DND-41 (cell line): ENCODE results near the gene LGR6.
"Not testable (repeated sequence)": the region's sequence is repeated elsewhere in the genome, so short reads cannot be mapped to it uniquely, and the experiment has no call there.

Experiments
- ATAC-seq: fragments of 200-7000 bp; cut with Tn5 transposase; 3 replicates; pipeline ENCODE4 v1.9.1; 2021; ENCODE audit warnings: low read depth; ENCODE audit not compliant: insufficient read depth
- DNase-seq: peaks from one replicate; pipeline ENCODE4 v3.0.0-alpha.2; 2020
- H2AFZ ChIP-seq: 2 replicates; pipeline ENCODE4 v1.6.0; 2012; ENCODE audit warnings: low read depth, low read length
- H3K27ac ChIP-seq: 2 replicates; pipeline ENCODE4 v1.5.1; 2012; ENCODE audit warnings: low read length, inconsistent platforms
- H3K27me3 ChIP-seq: fragments of 200-600 bp; sonication (generic); 2 replicates; pipeline ENCODE4 v1.6.0; 2012; ENCODE audit warnings: low read length, mild to moderate bottlenecking, inconsistent platforms; ENCODE audit not compliant: insufficient read depth, poor library complexity
- H3K36me3 ChIP-seq: 2 replicates; pipeline ENCODE4 v1.5.1; 2012; ENCODE audit warnings: low read length, inconsistent platforms; ENCODE audit not compliant: insufficient read depth
- H3K4me1 ChIP-seq: 2 replicates; pipeline ENCODE4 v1.5.1; 2012; ENCODE audit warnings: mild to moderate bottlenecking, low read length; ENCODE audit not compliant: insufficient read depth
- H3K4me2 ChIP-seq: 2 replicates; pipeline ENCODE4 v1.6.0; 2012; ENCODE audit warnings: mild to moderate bottlenecking, moderate library complexity, low read length, inconsistent platforms; ENCODE audit not compliant: insufficient read depth
- H3K4me3 ChIP-seq, 2 experiments: fragments of 200-600 bp in 1 of 2; shearing (Covaris generic) in 1 of 2; 2 replicates each; pipeline ENCODE4 v1.5.1; 2012 to 2016; ENCODE audit warnings: inconsistent platforms in 2 of 2, low read length in 2 of 2, mild to moderate bottlenecking in 2 of 2, low read depth in 1 of 2, moderate library complexity in 1 of 2
- H3K79me2 ChIP-seq: 2 replicates; pipeline ENCODE4 v1.6.0; 2012; ENCODE audit warnings: low read length, inconsistent platforms; ENCODE audit not compliant: insufficient read depth
- H3K9ac ChIP-seq: 2 replicates; pipeline ENCODE4 v1.6.0; 2012; ENCODE audit warnings: low read depth, mild to moderate bottlenecking, inconsistent platforms, low read length, moderate library complexity
- H3K9me3 ChIP-seq: 2 replicates; pipeline ENCODE4 v1.5.1; 2012; ENCODE audit warnings: low read length, moderate library complexity, mild to moderate bottlenecking, inconsistent platforms; ENCODE audit not compliant: insufficient read depth, severe bottlenecking
- H4K20me1 ChIP-seq: 2 replicates; pipeline ENCODE4 v1.6.0; 2012; ENCODE audit warnings: low read length; ENCODE audit not compliant: insufficient read depth
- CTCF ChIP-seq: IDR thresholded peaks from 2 replicates; pipeline ENCODE4 v1.5.1; 2012; ENCODE audit warnings: borderline replicate concordance, low read length, moderate library complexity, mild to moderate bottlenecking; ENCODE audit not compliant: poor library complexity, severe bottlenecking; ENCODE audit errors: extremely low read depth
- EZH2 ChIP-seq: IDR thresholded peaks from 3 replicates; pipeline ENCODE4 v1.6.1; 2012; ENCODE audit warnings: borderline replicate concordance, low read depth, mild to moderate bottlenecking, moderate library complexity, low read length, inconsistent platforms; ENCODE audit not compliant: severe bottlenecking

LGR6 gene

GRCh38 chr1:202189918-202190715 lies 3.5 kb upstream of the LGR6 start:
- 0 out of 2 replicates have a peak, but pooled peaks cover 4% of the 10 kb centered on the region for H4K20me1 ChIP-seq
- H3K27me3 ChIP-seq: peaks cover 4% of the 10 kb centered on the region
- no peaks in the 10 kb centered on the region for H3K36me3 ChIP-seq
- H3K9me3 ChIP-seq: no peaks in the 10 kb centered on the region
- H3K79me2 ChIP-seq: no peaks in the 10 kb centered on the region
- no peak for DNase-seq
- H2AFZ ChIP-seq: no peak overlapping the region
- H3K9ac ChIP-seq: no peak overlapping the region
- no peak overlapping the region for H3K27ac ChIP-seq
- no peak for ATAC-seq
- TF ChIP-seq CTCF (no peak), EZH2 (no peak)
- H3K4me1 ChIP-seq: 0 out of 2 replicates have a peak, but pooled peaks cover 3% of the 10 kb centered on the region
- H3K4me3 ChIP-seq: no peak overlapping the region
- no peak overlapping the region for H3K4me2 ChIP-seq

GRCh38 chr1:202191391-202191790 lies 2.2 kb upstream of the LGR6 start:
- not testable (repeated sequence) for H3K27ac ChIP-seq, H3K36me3 ChIP-seq, DNase-seq, H3K4me1 ChIP-seq, H2AFZ ChIP-seq, H3K4me3 ChIP-seq, ATAC-seq, H3K4me2 ChIP-seq, H3K9me3 ChIP-seq, H3K79me2 ChIP-seq, H4K20me1 ChIP-seq, H3K27me3 ChIP-seq, H3K9ac ChIP-seq

DNA sequence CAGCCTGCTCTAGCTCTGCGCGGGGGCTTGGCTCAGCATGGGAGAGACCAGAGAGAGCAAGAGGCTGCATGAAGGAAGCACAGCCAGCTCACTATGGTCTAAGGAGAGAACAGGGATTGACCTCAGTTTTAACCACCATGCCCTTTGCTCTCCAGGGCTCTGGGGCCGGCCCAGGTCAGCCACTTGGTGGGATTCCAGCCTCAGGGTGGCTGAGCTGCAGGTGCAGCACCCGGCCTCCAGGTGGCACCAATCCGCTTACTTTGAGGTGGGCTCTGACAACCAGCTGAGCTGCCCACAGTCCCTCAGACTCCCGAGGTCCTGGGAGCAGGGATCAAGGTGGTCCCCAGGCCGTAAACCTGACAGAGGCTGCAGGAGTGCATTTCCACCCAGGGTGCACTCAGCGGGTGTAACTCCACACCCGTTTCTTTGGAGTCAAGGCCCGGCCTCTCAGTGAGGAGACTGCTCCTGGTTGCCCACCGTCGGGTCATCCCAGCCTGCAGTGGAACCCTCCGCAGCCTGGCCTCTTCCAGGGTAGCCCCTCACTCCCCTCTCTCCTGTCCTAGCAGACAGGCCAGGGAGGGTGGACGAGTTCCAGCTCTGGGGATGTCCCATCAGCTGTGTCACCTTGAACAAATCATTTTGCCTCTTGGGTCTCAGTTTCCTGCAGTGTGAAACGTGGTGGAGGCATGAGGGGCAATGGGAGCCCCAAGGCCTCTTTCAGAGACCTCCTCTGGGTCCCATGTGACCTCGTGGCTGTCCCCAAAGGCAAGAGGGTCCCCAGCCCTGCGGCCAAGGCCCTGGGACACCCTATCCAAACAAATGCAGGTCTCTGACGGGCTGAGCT lies 607 bp upstream of the LGR6 start:
- DNase-seq (peak; percentile 61), ATAC-seq (peak; percentile 60)
- H3K27me3 ChIP-seq: peaks cover 4% of the 10 kb centered on the region
- no peak overlapping the region for H3K4me3 ChIP-seq
- H3K4me1 ChIP-seq: 0 out of 2 replicates have a peak, but pooled peaks cover 3% of the 10 kb centered on the region
- TF ChIP-seq EZH2 (no peak), CTCF (peak; percentile 88)
- no peak overlapping the region for H2AFZ ChIP-seq
- H3K36me3 ChIP-seq: no peaks in the 10 kb centered on the region
- no peak overlapping the region for H3K27ac ChIP-seq
- H3K4me2 ChIP-seq: no peak overlapping the region
- H4K20me1 ChIP-seq: 0 out of 2 replicates have a peak, but pooled peaks cover 4% of the 10 kb centered on the region
- no peak overlapping the region for H3K9ac ChIP-seq
- H3K9me3 ChIP-seq: no peaks in the 10 kb centered on the region
- no peaks in the 10 kb centered on the region for H3K79me2 ChIP-seq

GRCh38 chr1:202194328-202194648 lies 689 bp downstream of the LGR6 start:
- no peak for DNase-seq
- Histone ChIP-seq H4K20me1 (0 out of 2 replicates have a peak, but pooled peaks cover 4% of the 10 kb centered on the region), H3K4me1 (0 out of 2 replicates have a peak, but pooled peaks cover 3% of the 10 kb centered on the region), H3K4me3 (no peak overlapping the region), H3K4me2 (no peak overlapping the region), H3K27me3 (peaks cover 8% of the 10 kb centered on the region), H3K9me3 (no peaks in the 10 kb centered on the region), H3K79me2 (no peaks in the 10 kb centered on the region), H3K27ac (no peak overlapping the region), H2AFZ (no peak overlapping the region), H3K9ac (no peak overlapping the region), H3K36me3 (no peaks in the 10 kb centered on the region)
- no peak for ATAC-seq
- no peak for TF ChIP-seq EZH2
- TF ChIP-seq CTCF: no peak
